ENCODE data around the gene COA8.

DNA sequence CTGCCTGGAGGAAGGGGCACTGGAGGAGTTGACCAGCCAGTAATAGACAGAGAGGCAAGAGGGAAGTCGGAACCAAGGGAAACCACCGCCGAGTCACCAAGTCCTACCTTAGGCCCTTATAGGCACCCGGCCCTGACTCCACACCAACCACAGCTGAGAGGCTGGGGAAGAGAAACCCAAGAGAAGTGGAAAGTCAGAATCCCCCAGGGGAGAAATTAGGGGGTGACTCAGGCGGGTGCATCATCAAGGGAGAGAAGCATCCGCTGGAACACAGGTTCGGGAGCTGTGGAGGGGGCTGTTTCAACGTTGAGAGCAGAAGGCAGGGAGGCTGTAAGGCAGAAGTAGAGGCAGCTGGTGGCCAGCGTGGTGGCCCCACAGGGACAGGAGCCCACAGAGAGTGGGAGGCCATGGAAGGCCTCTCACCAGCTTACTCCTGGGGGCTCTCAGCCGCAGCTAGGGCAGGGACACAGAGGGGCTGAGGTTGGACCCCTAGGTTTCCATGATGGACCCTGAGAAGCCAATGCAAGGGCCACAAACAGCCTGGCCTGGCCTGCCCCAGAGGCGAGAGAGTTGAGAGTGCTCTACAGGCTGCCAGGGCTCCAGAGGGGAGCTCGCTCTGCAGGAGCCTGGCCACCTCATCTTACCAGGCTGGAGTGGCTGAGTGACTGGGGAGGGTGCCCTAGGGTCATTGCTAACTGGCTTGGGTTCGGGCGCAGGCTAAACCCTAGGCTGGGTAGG, 35.2 kb upstream of the COA8 start:
- TF ChIP-seq, protein P1, sequence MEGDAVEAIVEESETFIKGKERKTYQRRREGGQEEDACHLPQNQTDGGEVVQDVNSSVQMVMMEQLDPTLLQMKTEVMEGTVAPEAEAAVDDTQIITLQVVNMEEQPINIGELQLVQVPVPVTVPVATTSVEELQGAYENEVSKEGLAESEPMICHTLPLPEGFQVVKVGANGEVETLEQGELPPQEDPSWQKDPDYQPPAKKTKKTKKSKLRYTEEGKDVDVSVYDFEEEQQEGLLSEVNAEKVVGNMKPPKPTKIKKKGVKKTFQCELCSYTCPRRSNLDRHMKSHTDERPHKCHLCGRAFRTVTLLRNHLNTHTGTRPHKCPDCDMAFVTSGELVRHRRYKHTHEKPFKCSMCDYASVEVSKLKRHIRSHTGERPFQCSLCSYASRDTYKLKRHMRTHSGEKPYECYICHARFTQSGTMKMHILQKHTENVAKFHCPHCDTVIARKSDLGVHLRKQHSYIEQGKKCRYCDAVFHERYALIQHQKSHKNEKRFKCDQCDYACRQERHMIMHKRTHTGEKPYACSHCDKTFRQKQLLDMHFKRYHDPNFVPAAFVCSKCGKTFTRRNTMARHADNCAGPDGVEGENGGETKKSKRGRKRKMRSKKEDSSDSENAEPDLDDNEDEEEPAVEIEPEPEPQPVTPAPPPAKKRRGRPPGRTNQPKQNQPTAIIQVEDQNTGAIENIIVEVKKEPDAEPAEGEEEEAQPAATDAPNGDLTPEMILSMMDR (conservative IDR thresholded peaks at IDR 0.05; ENCODE audit: low read depth, low read length), result no peak
- no peak for TF ChIP-seq EZH2 (IDR thresholded peaks at IDR 0.05; ENCODE audit: low read length, unreplicated experiment)
- no peak for TF ChIP-seq EZH2phosphoT487 (IDR thresholded peaks at IDR 0.05; ENCODE audit: borderline replicate concordance, low read length)

Data from PC-3 (cell line).